ENCODE data around the gene IRF2.

Gene IRF2

GRCh38 chr4:184406958-184407391 is 67.4 kb downstream of the IRF2 start:
- DNase-seq = no peak

GRCh38 chr4:184404047-184404446 is 70.3 kb downstream of the IRF2 start:
- no peak for DNase-seq

DNA sequence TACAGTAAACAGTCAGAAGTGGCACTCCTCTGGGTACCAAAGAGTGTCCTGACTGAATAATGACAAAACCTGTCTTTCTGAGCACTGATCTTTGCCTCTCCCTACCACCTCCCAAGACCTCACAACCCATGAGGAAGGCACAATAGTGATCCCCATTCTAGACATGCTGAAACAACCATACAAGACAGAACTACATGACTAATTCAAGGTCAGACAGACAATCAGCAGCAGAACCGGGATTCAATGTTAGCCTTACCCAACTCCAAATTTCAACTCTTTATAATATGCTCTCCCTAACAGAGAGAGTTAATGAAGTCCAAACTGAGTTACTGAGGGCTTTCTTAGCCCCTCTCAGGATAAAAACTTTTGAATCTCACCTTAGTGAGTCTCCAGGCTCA is 71.0 kb downstream of the IRF2 start:
- DNase-seq = no peak

DNA sequence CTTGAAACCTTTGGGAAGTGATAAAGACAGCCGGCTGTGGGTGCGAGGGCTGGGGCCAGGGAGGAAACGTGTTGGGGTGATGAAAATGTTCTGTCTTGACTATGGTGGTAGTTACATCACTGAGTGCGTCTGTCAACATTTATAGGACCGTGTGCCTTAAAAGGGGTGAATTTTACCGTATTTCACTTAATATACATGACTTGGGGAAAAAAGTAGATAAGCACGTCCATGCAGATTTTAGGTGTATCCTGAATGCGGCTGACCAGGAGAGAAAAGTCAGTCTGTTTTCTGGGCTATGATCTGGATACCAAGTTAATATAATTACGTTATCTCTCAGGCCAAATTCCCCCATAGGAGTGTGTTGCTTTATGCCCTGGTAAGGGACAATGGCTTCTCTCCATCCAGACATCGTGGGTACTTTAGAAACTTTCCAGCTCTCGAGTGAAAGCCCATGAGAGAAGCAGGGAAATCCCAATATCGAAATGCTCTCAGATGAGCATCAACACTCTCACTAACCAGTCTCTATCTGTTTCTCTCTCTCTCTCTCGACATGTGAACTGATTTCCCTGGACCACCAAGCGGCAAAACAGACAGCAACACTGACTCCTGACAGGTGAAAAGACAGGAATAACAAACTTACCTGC is 71.5 kb downstream of the IRF2 start:
- no peak for DNase-seq

- no peak for DNase-seq
Measured at GRCh38 chr4:184402239-184402638, 72.1 kb downstream of the IRF2 start.

DNA sequence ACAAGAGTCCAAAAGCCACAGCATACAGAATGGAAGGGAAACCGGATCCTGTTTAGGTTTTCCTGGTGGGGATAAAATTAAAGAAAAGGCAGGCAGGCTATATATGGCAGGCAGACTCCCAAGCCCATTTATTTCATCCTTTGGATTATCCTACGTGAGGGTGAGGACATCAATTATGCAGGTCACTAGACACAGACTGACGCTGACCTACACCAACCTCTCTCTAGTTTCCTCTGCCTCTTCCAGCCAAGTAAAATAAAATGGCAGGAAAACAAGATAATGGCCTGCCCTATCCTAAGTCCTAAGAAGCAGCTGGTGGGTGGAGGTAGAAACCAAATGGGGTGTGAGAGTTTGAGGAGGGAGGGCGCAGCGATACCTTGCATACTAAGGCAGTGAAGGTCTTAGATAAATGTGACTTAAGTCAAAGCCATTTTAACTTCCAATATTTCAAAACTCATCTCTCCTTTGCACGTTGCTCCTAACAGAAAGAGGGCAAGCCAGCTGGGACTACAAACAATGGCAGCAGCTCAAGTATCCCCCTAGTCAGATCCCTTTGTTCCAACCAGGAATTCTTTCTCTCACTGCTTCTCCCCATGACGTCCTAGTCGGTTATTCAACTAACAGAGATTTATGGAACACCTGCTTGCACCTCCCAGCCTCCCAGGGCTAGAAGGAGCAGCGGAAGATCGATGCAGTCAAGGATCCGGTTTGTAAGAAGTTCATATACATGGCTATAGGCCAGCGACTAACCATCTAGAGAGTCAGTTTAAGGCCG is 72.8 kb downstream of the IRF2 start:
- no peak for DNase-seq

DNA sequence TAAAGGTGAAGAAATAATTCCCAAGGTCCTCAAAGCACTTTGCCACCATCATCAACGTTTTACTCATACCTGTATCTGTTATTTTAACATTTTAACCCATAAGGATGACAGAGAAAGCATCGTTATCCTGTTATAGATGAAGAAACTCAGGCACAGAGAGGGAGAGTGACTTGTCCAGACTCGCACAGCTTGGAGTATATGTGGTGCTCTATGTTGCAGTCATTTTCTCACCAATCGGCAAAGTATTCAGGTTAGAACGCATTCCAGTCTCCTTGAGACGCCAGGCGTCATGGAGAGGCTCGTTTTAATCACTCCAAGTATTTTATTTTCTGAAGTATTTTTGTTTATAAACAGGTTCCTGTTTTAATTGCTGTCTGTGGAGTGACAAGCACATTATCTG is 73.5 kb downstream of the IRF2 start:
- no peak for DNase-seq

GRCh38 chr4:184400375-184400870 is 73.9 kb downstream of the IRF2 start:
- no peak for DNase-seq

DNA sequence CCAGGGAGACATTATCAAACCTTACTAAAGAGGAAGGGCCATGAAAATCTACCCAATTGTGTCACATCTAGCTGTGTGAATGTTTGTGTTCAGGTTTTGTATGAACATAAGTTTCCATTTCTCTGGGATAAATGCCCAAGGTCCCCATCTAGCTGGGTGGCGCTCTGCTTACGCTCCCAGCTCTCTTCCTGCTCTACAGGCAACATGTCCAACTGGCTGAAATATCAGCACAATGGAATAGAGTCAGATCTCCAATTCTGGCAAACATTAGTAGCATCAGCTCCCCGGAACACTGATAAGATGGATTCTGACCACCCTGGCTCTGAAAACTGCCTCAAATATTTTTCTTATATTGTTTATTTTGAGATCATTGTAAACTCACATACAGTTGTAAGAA is 74.8 kb downstream of the IRF2 start:
- DNase-seq = no peak

GRCh38 chr4:184398741-184399511 is 75.4 kb downstream of the IRF2 start:
- no peak for DNase-seq

- no peak for DNase-seq
Measured at GRCh38 chr4:184397516-184398163, 76.7 kb downstream of the IRF2 start.

DNA sequence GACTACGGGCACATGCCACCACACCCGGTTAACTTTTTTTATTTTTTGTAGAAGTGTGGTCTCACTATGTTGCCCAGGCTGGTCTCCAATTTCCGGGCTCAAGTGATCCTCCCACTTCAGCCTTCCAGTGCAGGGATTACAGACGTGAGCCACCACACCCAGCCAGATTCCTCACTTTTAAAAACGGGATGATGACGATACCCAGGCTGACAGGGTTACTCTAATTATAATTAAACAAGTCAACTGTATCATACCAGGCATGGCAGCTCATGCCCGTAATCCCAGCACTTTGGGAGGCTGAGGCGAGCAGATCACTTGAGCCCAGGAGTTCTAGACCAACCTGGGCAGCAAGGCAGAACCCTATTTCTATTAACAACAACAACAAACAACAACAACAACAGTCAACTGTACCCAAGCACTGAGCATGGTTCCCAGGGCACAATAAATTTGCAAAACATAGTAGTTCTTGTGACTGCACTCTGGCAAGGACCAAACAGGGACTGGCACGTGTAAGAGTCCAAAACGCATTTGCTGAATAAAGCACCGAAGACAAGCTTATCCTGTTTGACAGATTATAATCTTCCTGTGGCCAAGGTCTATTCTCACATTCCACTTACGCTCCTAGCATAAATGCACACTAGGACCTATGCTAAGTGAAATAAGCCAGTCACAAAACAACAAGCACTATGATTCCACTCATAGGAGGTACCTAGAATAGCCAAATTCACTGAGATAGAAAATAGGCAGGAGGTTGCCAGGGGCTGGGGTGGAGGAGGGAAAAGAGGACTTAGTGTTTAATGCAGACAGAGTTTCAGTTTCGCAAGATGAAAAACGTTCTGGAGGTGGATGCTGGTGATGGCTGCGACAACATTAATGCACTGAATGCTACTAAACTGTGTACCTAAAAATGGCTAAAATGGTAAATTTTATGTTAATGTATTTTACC is 77.5 kb downstream of the IRF2 start:
- no peak for DNase-seq

DNA sequence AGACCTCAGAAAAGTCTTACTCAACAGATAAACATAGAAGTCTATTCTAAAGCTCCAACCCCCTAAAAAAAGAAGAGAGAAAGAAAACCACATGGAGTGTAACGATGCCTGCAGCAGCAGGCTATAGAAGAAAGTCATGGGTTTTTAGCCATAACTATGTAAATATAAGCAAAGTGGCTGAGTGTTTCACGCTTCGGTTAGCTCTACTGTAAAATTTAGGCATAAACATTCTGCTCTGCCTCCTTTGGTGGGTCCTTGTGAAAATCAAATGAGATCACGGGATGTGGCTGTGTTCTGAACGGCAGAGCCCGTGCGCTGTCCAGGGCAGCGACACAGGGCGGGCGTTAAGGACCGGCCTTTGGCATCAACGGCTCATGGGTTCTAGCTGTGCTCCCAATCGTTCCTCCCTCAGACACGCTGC is 78.4 kb downstream of the IRF2 start:
- no peak for DNase-seq

DNA sequence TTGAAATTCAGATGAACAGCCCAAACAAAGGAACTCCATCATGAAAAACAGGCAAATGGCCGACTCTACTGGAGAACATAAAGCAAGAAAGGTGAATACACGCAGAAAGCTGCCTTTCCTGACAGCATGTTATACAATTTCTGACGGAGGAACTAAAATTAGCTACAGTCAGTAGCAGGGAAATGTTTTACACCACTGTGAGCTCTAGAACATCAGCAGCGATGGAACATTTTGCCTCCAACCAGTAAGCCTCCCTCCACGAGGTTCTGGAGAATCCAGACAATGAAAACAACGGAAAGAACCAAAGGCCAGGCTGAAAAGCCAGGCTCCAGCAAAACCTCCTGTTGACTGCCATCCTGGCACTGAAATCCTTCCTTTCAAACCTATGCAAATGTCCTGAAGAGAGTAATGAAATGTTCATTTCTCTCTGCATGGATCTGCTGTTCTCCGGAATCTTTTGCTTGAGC is 78.9 kb downstream of the IRF2 start:
- no peak for DNase-seq

- no peak for DNase-seq
Measured at GRCh38 chr4:184392748-184393559, 81.4 kb downstream of the IRF2 start.

DNA sequence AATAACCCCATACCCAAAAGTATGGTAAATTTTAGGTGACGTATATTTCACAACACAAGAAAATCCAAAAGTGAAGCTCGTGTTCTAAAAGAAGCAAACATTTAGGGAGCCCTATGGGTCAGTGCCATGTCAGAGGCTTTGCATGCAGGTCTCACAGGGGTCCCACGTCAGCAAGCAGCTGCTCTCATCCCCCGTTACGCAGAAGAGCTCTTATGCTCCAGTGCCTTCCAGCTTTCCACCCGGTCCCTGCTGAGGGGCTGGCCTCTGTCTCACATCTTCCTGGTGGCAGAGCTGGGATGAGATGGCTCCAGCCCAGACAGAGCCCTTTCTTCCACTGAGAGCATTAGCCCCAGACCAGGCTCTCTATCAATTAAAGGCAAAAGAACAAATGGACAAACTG is 82.0 kb downstream of the IRF2 start:
- no peak for DNase-seq

DNA sequence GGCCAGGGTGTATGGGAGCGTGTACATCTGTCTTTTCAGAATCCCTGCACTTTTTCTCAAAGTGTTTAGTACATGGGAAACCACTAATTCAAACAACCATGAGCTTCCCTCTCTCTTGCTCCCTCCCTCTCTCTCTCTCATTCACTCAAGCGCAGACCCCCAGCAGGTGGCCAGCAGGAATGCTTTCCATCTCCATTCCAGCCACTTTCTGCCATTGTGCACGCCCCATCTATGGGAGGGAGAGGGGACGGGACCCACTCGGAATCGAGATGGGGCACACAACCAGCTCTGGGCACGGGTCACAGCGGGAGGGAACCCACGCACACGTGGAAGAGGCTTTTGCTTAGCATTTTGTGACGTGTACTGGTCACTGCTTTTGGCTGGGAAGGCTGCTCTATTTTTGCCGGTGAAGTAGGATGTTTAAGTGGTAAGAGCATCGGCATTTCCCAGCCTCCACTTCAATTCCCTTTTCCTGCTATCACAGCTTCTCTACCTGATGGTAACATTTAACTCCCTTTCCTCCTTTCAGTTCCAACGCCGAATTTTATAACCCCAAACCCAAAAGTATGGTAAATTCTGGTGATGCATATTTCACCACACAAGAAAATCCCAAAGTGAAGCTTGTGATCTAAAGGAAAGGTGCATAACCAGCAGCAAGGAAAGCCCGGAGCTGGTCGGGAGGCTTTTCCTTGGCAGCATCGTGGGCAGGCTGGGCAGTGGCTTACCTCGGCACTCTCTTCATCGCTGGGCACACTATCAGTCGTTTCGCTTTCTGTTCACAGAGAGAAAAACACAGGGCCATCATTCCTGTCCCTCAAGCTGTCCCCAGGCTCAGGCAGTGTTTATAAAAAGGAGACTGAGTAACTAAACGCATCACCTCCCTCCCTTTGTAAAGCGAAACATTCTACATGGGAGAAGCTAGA is 84.1 kb downstream of the IRF2 start:
- DNase-seq = no peak

GRCh38 chr4:184388106-184388505 is 86.2 kb downstream of the IRF2 start:
- no peak for DNase-seq

DNA sequence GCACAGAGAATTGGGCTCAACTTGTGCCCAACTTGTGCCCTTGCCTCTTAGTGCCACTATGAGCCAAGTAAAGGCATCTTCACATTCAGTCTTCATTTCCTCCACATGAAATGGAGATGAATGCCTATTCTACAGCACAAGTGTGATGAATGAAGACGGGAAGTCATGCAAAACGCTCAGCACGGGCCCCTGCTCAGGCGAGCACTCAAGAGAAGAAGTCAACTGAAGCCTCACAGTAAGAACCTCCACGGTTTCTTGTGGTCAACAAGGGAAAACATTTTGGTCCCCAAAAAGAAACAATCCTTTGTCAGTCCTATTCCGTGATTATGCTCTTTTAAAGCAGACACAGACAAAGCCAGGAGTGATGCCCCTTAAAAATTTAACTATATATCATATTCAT is 87.0 kb downstream of the IRF2 start:
- no peak for DNase-seq

GRCh38 chr4:184386271-184386781 is 88.0 kb downstream of the IRF2 start:
- DNase-seq = no peak

All from activated CD4-positive, alpha-beta T cell treated with anti-CD3 and anti-CD28 coated beads, Interleukin-2, amount 50 U/mL, for 48 hours (primary cell).